ENCODE results near the gene ZBTB2. TPM values are rescaled to one million over a fixed set of nuclear protein-coding genes. Genes with fewer than 3 reads are reported as not detected.

ZBTB2 gene
- total RNA-seq, 1 experiment from 2014 or later: 8.9 TPM

- peaks cover 52% of the 10 kb centered on the region for H4K20me1 ChIP-seq (ENCODE audit: insufficient read depth)
- POLR2A ChIA-PET (ENCODE audit: unreplicated experiment): interaction anchor here (0.6 to 0.7 kb wide), 2 partner anchors 37 to 874 kb away, joined by 4 to 7 read pairs; no protein-coding TSS in a partner anchor
- intact Hi-C loops (cut with micrococcal nuclease; ENCODE audit: unreplicated experiment): loop anchor here (5.0 kb wide), 1 partner anchor 503 kb away; no protein-coding TSS in a partner anchor
Measured at GRCh38 chr6:151399679-151400078, 8.3 kb upstream of the ZBTB2 start.

GRCh38 chr6:151393410-151393809, 2.1 kb upstream of the ZBTB2 start:
- no peaks in the 10 kb centered on the region for H3K27me3 ChIP-seq (ENCODE audit: insufficient read depth, low read depth)
- peaks cover 15% of the 10 kb centered on the region for H3K36me3 ChIP-seq (ENCODE audit: low read depth)
- H3K4me2 ChIP-seq: peak overlapping the region; percentile 90
- H3K4me1 ChIP-seq (replicated peaks; ENCODE audit: insufficient read depth): peaks cover 44% of the 10 kb centered on the region
- peak overlapping the region; percentile 98; the same call in 1 of the 2 replicates for H3K27ac ChIP-seq
- intact Hi-C loops (cut with micrococcal nuclease; ENCODE audit: unreplicated experiment): no loop called here
- ChIA-PET CTCF (no interaction called here), POLR2A (ENCODE audit: unreplicated experiment) (interaction anchor here (0.6 kb wide), 1 partner anchor 19 kb away, joined by 27 read pairs; no protein-coding TSS in a partner anchor)
- H4K20me1 ChIP-seq (ENCODE audit: insufficient read depth): peaks cover 51% of the 10 kb centered on the region
- peaks cover 77% of the 10 kb centered on the region for H3K79me2 ChIP-seq (ENCODE audit: low read depth)
- peak overlapping the region; percentile 64; the same call in 1 of the 2 replicates for H3K4me3 ChIP-seq
- BruUV-seq (replicated peaks): no TSS peak
- peaks cover 48% of the 10 kb centered on the region; the same call in 1 of the 2 replicates for H3F3A ChIP-seq (ENCODE audit: insufficient read depth, low read depth)
- no peak for DNase-seq
- TF ChIP-seq EZH2 (IDR thresholded peaks at IDR 0.05; ENCODE audit: low read depth) (no peak), CTCF (conservative IDR thresholded peaks at IDR 0.05) (no peak)
- no peaks in the 10 kb centered on the region for H3K9me2 ChIP-seq (ENCODE audit: insufficient read depth)
- H3K9me3 ChIP-seq (ENCODE audit: insufficient read depth, low read depth): no peaks in the 10 kb centered on the region; the same call in 1 of the 2 replicates
- no peak overlapping the region for H2AFZ ChIP-seq

More at GRCh38 chr6:151399679-151400078, 8.3 kb upstream of the ZBTB2 start:
- Histone ChIP-seq H3K27me3 (ENCODE audit: insufficient read depth, low read depth) (no peaks in the 10 kb centered on the region), H3K9me3 (ENCODE audit: insufficient read depth, low read depth) (no peaks in the 10 kb centered on the region; the same call in 1 of the 2 replicates), H3K79me2 (ENCODE audit: low read depth) (peaks cover 93% of the 10 kb centered on the region), H3K9me2 (ENCODE audit: insufficient read depth) (no peaks in the 10 kb centered on the region), H2AFZ (no peak overlapping the region), H3K27ac (peak overlapping the region; percentile 64), H3K36me3 (ENCODE audit: low read depth) (peaks cover 32% of the 10 kb centered on the region), H3F3A (ENCODE audit: insufficient read depth, low read depth) (peaks cover 41% of the 10 kb centered on the region; the same call in 1 of the 2 replicates), H3K4me1 (replicated peaks; ENCODE audit: insufficient read depth) (peaks cover 34% of the 10 kb centered on the region), H3K4me3 (no peak overlapping the region; the same call in 1 of the 2 replicates), H3K4me2 (peak overlapping the region; percentile 63)
- TF ChIP-seq CTCF (conservative IDR thresholded peaks at IDR 0.05): no peak
- TF ChIP-seq EZH2 (IDR thresholded peaks at IDR 0.05; ENCODE audit: low read depth): no peak
- peak; percentile 20 to 95 for DNase-seq
- BruUV-seq (replicated peaks): no TSS peak
- CTCF ChIA-PET: no interaction called here

- BruUV-seq (replicated peaks): no TSS peak
Measured at GRCh38 chr6:151392427-151392826, 1.1 kb upstream of the ZBTB2 start.

More at GRCh38 chr6:151392427-151392826, 1.1 kb upstream of the ZBTB2 start:
- intact Hi-C loops (cut with micrococcal nuclease; ENCODE audit: unreplicated experiment): no loop called here
- no peak overlapping the region for H2AFZ ChIP-seq
- peaks cover 49% of the 10 kb centered on the region; the same call in 1 of the 2 replicates for H3F3A ChIP-seq (ENCODE audit: insufficient read depth, low read depth)
- H3K36me3 ChIP-seq (ENCODE audit: low read depth): peaks cover 9% of the 10 kb centered on the region
- ChIA-PET POLR2A (ENCODE audit: unreplicated experiment) (interaction anchor here (0.6 to 0.7 kb wide), 2 partner anchors 43 to 510 kb away, joined by 4 to 6 read pairs; no protein-coding TSS in a partner anchor), CTCF (no interaction called here)
- H3K4me2 ChIP-seq: peak overlapping the region; percentile 90
- H3K4me1 ChIP-seq (replicated peaks; ENCODE audit: insufficient read depth): peaks cover 49% of the 10 kb centered on the region
- TF ChIP-seq EZH2 (IDR thresholded peaks at IDR 0.05; ENCODE audit: low read depth) (no peak), CTCF (conservative IDR thresholded peaks at IDR 0.05) (no peak)
- no peaks in the 10 kb centered on the region for H3K9me2 ChIP-seq (ENCODE audit: insufficient read depth)
- DNase-seq: no peak
- no peaks in the 10 kb centered on the region for H3K27me3 ChIP-seq (ENCODE audit: insufficient read depth, low read depth)
- H3K4me3 ChIP-seq: peak overlapping the region; percentile 64
- peak overlapping the region; percentile 98 for H3K27ac ChIP-seq
- no peaks in the 10 kb centered on the region; the same call in 1 of the 2 replicates for H3K9me3 ChIP-seq (ENCODE audit: insufficient read depth, low read depth)
- H3K79me2 ChIP-seq (ENCODE audit: low read depth): peaks cover 77% of the 10 kb centered on the region
- peaks cover 44% of the 10 kb centered on the region for H4K20me1 ChIP-seq (ENCODE audit: insufficient read depth)

Measured in PC-9 (cell line).